ENCODE results near the gene LRBA.

LRBA gene

GRCh38 chr4:150600812-150601445 lies 414.2 kb downstream of the LRBA start:
- no peak for DNase-seq (ENCODE audit: low read depth in 1 of 2, low spot score in 1 of 2)

GRCh38 chr4:150599547-150599946 lies 415.5 kb downstream of the LRBA start:
- DNase-seq (ENCODE audit: low read depth in 1 of 2, low spot score in 1 of 2) = no peak

- DNase-seq (ENCODE audit: low read depth in 1 of 2, low spot score in 1 of 2) = no peak
Observed at GRCh38 chr4:150598909-150599308, 416.2 kb downstream of the LRBA start.

GRCh38 chr4:150593996-150594395 lies 421.1 kb downstream of the LRBA start:
- DNase-seq (ENCODE audit: low read depth in 1 of 2, low spot score in 1 of 2) = no peak

GRCh38 chr4:150591904-150592303 lies 423.2 kb downstream of the LRBA start:
- no peak for DNase-seq (ENCODE audit: low read depth in 1 of 2, low spot score in 1 of 2)

GRCh38 chr4:150591406-150591805 lies 423.7 kb downstream of the LRBA start:
- DNase-seq (ENCODE audit: low read depth in 1 of 2, low spot score in 1 of 2) = no peak

GRCh38 chr4:150590631-150591030 lies 424.5 kb downstream of the LRBA start:
- DNase-seq (ENCODE audit: low read depth in 1 of 2, low spot score in 1 of 2) = no peak

GRCh38 chr4:150589157-150589556 lies 425.9 kb downstream of the LRBA start:
- DNase-seq (ENCODE audit: low read depth in 1 of 2, low spot score in 1 of 2) = no peak

GRCh38 chr4:150588316-150588715 lies 426.8 kb downstream of the LRBA start:
- DNase-seq (ENCODE audit: low read depth in 1 of 2, low spot score in 1 of 2) = no peak

- no peak for DNase-seq (ENCODE audit: low read depth in 1 of 2, low spot score in 1 of 2)
Observed at GRCh38 chr4:150586162-150586810, 428.8 kb downstream of the LRBA start.

GRCh38 chr4:150585611-150586010 lies 429.5 kb downstream of the LRBA start:
- no peak for DNase-seq (ENCODE audit: low read depth in 1 of 2, low spot score in 1 of 2)

- no peak for DNase-seq (ENCODE audit: low read depth in 1 of 2, low spot score in 1 of 2)
Observed at GRCh38 chr4:150584111-150584915, 430.8 kb downstream of the LRBA start.

GRCh38 chr4:150583287-150584110 lies 431.6 kb downstream of the LRBA start:
- no peak for DNase-seq (ENCODE audit: low read depth in 1 of 2, low spot score in 1 of 2)

- DNase-seq (ENCODE audit: low read depth in 1 of 2, low spot score in 1 of 2) = no peak
Observed at GRCh38 chr4:150582873-150583286, 432.2 kb downstream of the LRBA start.

- DNase-seq (ENCODE audit: low read depth in 1 of 2, low spot score in 1 of 2) = no peak
Observed at GRCh38 chr4:150582146-150582872, 432.8 kb downstream of the LRBA start, which contains the start of gene MAB21L2. MAB21L2 (plus strand) TSS chr4:150582151; CDS start chr4:150583030, 879 bp downstream.

- DNase-seq (ENCODE audit: low read depth in 1 of 2, low spot score in 1 of 2) = no peak
Observed at GRCh38 chr4:150581641-150582051, 433.4 kb downstream of the LRBA start.

- no peak for DNase-seq (ENCODE audit: low read depth in 1 of 2, low spot score in 1 of 2)
Observed at GRCh38 chr4:150581056-150581605, 434.0 kb downstream of the LRBA start.

GRCh38 chr4:150580306-150580705 lies 434.8 kb downstream of the LRBA start:
- no peak for DNase-seq (ENCODE audit: low read depth in 1 of 2, low spot score in 1 of 2)

GRCh38 chr4:150579551-150580234 lies 435.4 kb downstream of the LRBA start:
- no peak for DNase-seq (ENCODE audit: low read depth in 1 of 2, low spot score in 1 of 2)
